NT2/D1 (cell line): ENCODE results near the gene GPR65.

Experiments
- DNase-seq: peaks from one replicate; pipeline ENCODE4 v3.0.0-alpha.2; 2011; ENCODE audit warnings: low read depth, low spot score
- H3K27me3 ChIP-seq: 2 replicates; pipeline ENCODE4 v1.6.0; 2011; ENCODE audit warnings: mild to moderate bottlenecking; ENCODE audit not compliant: insufficient read length, insufficient read depth
- H3K36me3 ChIP-seq: 2 replicates; pipeline ENCODE4 v1.6.1; 2011; ENCODE audit warnings: mild to moderate bottlenecking, low read length, mixed read lengths; ENCODE audit not compliant: insufficient read depth, insufficient read length
- H3K4me1 ChIP-seq: 2 replicates; pipeline ENCODE4 v1.5.1; 2011; ENCODE audit not compliant: insufficient read depth, insufficient read length
- H3K4me3 ChIP-seq: 2 replicates; pipeline ENCODE4 v1.5.1; 2011; ENCODE audit warnings: low read depth; ENCODE audit not compliant: insufficient read length
- H3K9ac ChIP-seq: 2 replicates; pipeline ENCODE4 v1.6.0; 2011; ENCODE audit warnings: low read depth; ENCODE audit not compliant: insufficient read length
- H3K9me3 ChIP-seq: 2 replicates; pipeline ENCODE4 v1.5.1; 2011; ENCODE audit warnings: mild to moderate bottlenecking, low read length; ENCODE audit not compliant: insufficient read depth
- SUZ12 ChIP-seq: IDR thresholded peaks from 2 replicates; pipeline ENCODE4 v1.6.1; 2011; ENCODE audit not compliant: insufficient read length, insufficient read depth; ENCODE audit errors: extremely low read depth
- YY1 ChIP-seq: IDR thresholded peaks from 2 replicates; pipeline ENCODE4 v1.6.1; 2011; ENCODE audit not compliant: insufficient read length, insufficient read depth
- ZNF274 ChIP-seq: IDR thresholded peaks from 2 replicates; pipeline ENCODE4 v1.6.1; 2011; ENCODE audit warnings: mild to moderate bottlenecking, low read depth, low read length

Gene GPR65

DNA sequence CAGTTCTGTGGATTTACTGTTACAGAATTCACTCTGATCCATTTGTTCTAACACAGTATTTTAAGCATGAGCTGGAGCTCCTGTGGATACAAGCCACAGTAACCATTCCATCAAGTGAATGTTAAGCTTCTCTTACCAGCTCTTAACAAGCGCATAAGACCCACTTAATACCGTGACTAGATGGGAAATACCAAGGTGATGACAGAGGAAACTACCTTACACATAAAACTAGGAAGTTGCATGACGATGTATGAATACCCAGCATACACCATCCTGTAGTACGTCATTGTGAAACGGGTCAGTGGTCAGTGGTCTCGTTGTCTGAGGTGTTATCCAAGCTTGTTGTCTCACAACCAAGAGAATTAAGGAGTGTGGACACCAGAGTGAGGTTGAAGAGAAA is 10.0 kb upstream of the GPR65 start:
- H3K4me3 ChIP-seq, result no peak overlapping the region
- no peaks in the 10 kb centered on the region for H3K27me3 ChIP-seq
- no peaks in the 10 kb centered on the region for H3K4me1 ChIP-seq
- no peaks in the 10 kb centered on the region for H3K9me3 ChIP-seq
- no peaks in the 10 kb centered on the region for H3K36me3 ChIP-seq
- TF ChIP-seq YY1 (no peak), SUZ12 (no peak), ZNF274 (no peak)
- no peak overlapping the region for H3K9ac ChIP-seq
- no peak for DNase-seq

DNA sequence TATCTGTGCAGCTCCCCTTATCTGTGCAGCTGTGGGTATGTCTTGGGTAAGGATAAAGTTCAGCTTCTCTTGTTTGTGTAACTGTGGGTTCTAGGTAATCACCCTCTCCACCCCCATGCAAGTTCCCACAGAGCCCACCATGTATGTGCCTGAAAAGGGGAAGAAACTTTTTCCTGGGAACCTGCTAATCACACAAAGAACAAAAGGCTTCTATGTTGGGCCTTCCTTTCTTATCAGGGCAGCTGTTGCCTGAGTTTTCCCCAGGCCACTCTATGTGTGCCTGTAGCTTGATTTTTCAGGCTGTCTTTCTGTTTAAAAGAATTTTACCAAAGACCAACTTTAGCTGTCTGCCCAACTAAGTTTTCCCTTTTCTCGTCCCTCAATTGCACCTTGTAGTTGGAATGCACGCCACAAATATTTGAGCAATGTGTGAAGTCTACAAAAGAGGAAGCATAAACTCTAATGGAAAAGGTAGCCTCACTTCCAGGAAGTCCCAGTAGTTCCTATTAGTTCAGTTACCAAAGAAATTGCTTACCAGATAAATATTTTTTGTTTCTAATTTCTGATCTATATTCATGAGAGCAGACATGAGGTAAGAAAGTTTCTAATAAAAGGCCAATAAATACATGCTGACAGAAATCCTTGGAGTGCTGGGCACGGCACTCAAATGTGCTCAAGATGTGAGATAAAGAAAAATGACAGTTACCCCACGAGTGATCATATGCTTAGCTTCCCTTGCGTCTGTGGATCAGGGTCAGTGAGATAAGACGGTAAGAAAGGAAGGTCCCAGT is 9.2 kb upstream of the GPR65 start:
- H3K36me3 ChIP-seq, result no peaks in the 10 kb centered on the region
- no peak for TF ChIP-seq ZNF274
- TF ChIP-seq YY1, result no peak
- no peak for TF ChIP-seq SUZ12
- H3K9me3 ChIP-seq, result no peaks in the 10 kb centered on the region
- no peaks in the 10 kb centered on the region for H3K27me3 ChIP-seq
- H3K4me3 ChIP-seq, result no peak overlapping the region
- H3K4me1 ChIP-seq, result no peaks in the 10 kb centered on the region
- no peak for DNase-seq
- no peak overlapping the region for H3K9ac ChIP-seq

DNA sequence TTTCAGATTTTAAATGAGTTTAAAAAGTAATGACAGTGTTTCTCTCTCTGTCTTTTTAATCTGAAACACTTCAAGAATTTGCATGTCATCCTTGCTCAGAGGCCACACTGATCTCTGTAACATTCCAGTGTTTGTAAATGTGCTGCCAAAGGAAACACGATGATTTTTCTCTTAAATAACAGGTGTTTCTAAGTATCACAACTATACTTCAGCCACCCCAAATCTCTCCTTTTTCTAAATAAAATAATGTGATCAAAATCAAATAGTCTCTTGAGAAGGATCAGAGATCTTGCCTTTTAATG is 8.7 kb upstream of the GPR65 start:
- no peak overlapping the region for H3K4me3 ChIP-seq
- no peak overlapping the region for H3K9ac ChIP-seq

DNA sequence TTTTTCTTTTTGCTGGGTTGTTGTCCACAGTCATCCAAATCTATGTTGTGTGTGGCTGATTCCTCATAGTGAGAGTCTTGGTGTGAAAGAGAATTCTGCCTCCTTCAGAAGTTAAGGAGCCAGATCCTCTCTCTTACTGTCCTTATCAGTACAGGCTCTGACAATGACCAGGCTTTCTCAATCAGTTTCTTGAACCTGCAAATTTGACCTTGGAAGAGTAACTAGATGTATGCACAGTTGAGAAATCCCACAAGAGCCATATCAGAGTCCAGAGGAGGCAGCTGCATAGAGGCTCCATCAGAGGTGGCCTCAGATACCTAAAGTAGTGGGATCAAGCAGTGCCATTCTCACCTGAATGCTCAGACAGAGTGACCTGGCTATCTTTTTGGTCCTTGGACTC is 6.5 kb upstream of the GPR65 start:
- TF ChIP-seq YY1 (no peak), SUZ12 (no peak), ZNF274 (no peak)
- H3K4me1 ChIP-seq, result no peaks in the 10 kb centered on the region
- no peak for DNase-seq

More for the DNA sequence above, 8.7 kb upstream of the GPR65 start:
- H3K36me3 ChIP-seq, result no peaks in the 10 kb centered on the region
- H3K27me3 ChIP-seq, result no peaks in the 10 kb centered on the region
- H3K9me3 ChIP-seq, result no peaks in the 10 kb centered on the region
- TF ChIP-seq SUZ12 (no peak), ZNF274 (no peak), YY1 (no peak)
- no peaks in the 10 kb centered on the region for H3K4me1 ChIP-seq
- DNase-seq, result no peak

DNA sequence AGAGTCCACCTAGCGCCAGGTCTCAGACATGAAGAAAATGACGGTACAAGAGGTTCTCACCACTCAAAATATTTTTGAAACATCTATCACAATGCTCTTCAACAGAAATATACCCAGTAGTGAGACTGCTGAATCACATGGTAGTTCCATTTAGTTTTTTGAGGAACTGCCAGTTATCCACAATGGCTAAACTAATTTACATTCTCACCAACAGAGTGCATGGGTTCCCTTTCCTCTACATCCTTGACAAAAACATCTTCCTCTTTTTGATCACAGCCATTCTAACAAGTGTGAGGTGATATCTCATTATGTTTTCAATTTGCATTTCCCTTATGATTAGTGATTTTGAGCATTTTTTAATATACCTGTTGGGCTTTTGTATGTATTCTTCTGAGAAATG is 5.7 kb upstream of the GPR65 start:
- TF ChIP-seq SUZ12, result no peak
- TF ChIP-seq YY1, result no peak
- no peak for TF ChIP-seq ZNF274
- DNase-seq, result no peak
- Histone ChIP-seq H3K4me3 (no peak overlapping the region), H3K36me3 (no peaks in the 10 kb centered on the region), H3K4me1 (no peaks in the 10 kb centered on the region), H3K27me3 (no peaks in the 10 kb centered on the region), H3K9me3 (no peaks in the 10 kb centered on the region), H3K9ac (no peak overlapping the region)

More for the DNA sequence above, 6.5 kb upstream of the GPR65 start:
- Histone ChIP-seq H3K27me3 (no peaks in the 10 kb centered on the region), H3K4me3 (no peak overlapping the region), H3K9me3 (no peaks in the 10 kb centered on the region), H3K36me3 (no peaks in the 10 kb centered on the region), H3K9ac (no peak overlapping the region)

DNA sequence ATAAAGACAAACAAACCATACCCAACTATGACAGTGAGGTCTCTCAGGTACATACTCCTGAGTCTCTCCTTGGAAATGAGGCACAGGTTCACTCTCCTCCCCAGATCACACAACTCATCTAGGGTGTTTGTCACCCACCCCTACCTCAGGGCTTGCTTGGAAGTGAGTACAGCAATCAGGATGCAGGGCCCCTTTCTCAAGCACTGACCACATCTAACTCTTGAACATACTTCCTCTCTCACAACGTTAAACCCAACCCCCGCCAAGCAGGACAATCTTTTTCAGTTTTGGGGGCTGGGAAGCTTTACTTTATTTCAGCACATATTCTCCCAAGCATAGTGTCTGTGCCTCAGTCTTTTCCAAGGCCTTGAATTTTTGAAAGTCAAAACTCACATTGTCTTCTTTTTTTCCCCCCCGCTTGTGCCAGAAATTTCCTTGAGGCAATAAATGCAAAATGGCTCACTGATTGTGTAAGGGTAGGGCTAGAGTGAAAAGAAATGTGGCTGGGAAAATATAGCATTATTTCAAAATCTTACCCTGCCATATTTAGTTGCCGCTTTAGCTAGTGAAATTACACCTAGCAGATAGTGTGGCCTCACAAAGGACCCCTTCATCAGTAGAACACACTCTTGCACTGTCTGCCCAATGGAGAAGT is 2.4 kb upstream of the GPR65 start:
- Histone ChIP-seq H3K9me3 (no peaks in the 10 kb centered on the region), H3K4me3 (no peak overlapping the region), H3K4me1 (no peaks in the 10 kb centered on the region), H3K36me3 (no peaks in the 10 kb centered on the region), H3K9ac (no peak overlapping the region), H3K27me3 (no peaks in the 10 kb centered on the region)
- no peak for DNase-seq
- TF ChIP-seq YY1 (no peak), SUZ12 (no peak), ZNF274 (no peak)

DNA sequence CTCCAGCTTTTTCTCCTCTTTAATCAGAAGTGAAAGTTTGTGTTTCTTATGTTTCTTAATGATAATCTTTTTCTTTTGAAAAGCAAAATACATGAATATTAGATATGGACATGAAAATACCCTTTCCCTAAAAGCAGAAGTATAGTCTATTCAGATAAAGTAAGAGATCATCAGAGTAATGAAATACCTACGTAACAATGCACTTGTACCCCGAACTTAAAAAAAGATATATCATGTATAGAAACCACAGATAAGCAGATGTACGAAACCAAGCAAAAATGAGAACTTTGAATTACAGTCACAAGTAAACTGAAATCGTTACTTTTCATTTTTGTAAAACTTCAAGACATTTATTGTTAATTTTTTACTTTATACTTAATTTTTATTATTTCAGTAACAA is 1.5 kb upstream of the GPR65 start:
- no peaks in the 10 kb centered on the region for H3K9me3 ChIP-seq
- TF ChIP-seq YY1 (no peak), ZNF274 (no peak), SUZ12 (no peak)
- H3K4me1 ChIP-seq, result no peaks in the 10 kb centered on the region
- no peaks in the 10 kb centered on the region for H3K36me3 ChIP-seq
- no peaks in the 10 kb centered on the region for H3K27me3 ChIP-seq
- no peak overlapping the region for H3K9ac ChIP-seq
- H3K4me3 ChIP-seq, result no peak overlapping the region
- no peak for DNase-seq
